Activated naive CD4-positive, alpha-beta T cell treated with Interleukin-2 at 50 U/mL for 16 hours (primary cell): Measurements from ENCODE around the gene SPRTN.
"Not testable (repeated sequence)": the region's sequence is repeated elsewhere in the genome, so short reads cannot be mapped to it uniquely, and the experiment has no call there.

ENCODE experiments used
- DNase-seq: peaks from one replicate; pipeline ENCODE4 v3.0.0-alpha.2; 2020

The SPRTN gene

DNA sequence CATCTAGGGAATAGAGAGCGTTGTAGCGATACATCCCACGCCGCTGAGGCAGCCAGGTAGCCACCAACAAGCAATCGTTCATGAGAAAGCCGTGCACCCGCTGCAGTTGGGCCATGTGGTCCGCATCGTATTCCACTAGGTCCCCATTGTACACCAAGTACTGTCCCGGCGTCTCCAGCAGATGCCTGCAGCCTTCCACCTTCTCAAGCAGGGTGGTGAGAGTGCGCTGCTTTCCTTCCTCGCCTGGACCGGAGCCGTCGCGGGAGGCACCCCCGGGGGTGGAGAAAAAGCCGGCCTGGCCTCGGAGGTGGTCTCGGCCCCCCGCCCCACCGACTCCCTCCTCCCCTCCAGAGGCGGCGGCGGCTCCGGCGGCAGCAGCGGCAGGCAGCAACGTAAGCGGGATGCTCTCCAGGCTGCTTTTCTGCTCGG is 1.0 kb upstream of the SPRTN start:
- no peak for DNase-seq

GRCh38 chr1:231337472-231338269 is 422 bp upstream of the SPRTN start, which contains the start of gene EXOC8:
TSS of gene EXOC8 (minus strand) at chr1:231337852. CDS start at chr1:231337745, 107 bp downstream.
- peak; percentile 97 for DNase-seq

GRCh38 chr1:231340328-231341013 is 2.4 kb downstream of the SPRTN start:
- no peak for DNase-seq

- no peak for DNase-seq
Measured at GRCh38 chr1:231347961-231348360, 9.9 kb downstream of the SPRTN start.

GRCh38 chr1:231348442-231348841 is 10.3 kb downstream of the SPRTN start:
- DNase-seq = no peak

DNA sequence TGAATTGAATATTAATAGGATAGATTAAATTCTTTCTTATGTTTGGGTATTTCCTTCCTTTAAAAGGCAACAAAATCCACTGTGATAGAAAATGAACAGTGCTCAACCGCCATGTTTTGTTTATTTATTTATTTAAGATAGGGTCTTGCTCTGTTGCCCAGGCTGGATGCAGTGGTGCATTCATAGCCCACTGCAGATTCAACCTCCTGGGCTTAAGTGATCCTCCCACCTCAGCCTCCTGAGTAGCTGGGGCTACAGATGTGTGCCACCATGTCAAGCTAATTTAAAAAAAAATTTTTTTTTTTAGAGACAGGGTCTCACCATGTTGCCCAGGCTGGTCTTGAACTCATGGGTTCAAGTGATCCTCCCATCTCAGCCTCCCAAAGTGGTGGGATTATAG is 10.8 kb downstream of the SPRTN start:
- not testable (repeated sequence) for DNase-seq

GRCh38 chr1:231351816-231352215 is 13.7 kb downstream of the SPRTN start:
- no peak for DNase-seq

DNA sequence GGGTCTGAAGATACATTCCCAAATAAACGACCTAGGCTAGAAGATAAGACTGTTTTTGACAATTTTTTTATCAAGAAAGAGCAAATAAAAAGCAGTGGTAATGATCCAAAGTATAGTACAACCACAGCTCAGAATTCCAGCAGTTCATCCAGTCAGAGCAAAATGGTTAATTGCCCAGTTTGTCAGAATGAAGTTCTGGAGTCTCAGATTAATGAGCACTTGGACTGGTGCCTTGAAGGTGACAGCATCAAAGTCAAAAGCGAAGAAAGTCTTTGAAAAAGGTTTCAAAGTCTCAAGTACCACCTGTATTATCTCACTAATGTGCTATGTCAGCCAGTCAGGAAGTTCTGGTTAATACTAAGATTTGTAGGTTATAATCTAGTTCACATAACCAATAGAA is 15.0 kb downstream of the SPRTN start:
- no peak for DNase-seq

GRCh38 chr1:231354330-231355020 is 16.4 kb downstream of the SPRTN start:
- DNase-seq = no peak

GRCh38 chr1:231355171-231355570 is 17.1 kb downstream of the SPRTN start:
- no peak for DNase-seq

GRCh38 chr1:231357187-231357772 is 19.2 kb downstream of the SPRTN start:
- DNase-seq = no peak

GRCh38 chr1:231357831-231358354 is 19.8 kb downstream of the SPRTN start:
- DNase-seq = peak; percentile 19

GRCh38 chr1:231359113-231359512 is 21.0 kb downstream of the SPRTN start:
- no peak for DNase-seq

GRCh38 chr1:231362325-231362724 is 24.2 kb downstream of the SPRTN start:
- no peak for DNase-seq

- DNase-seq = no peak
Measured at GRCh38 chr1:231363624-231364023, 25.5 kb downstream of the SPRTN start.

- no peak for DNase-seq
Measured at GRCh38 chr1:231364192-231364591, 26.1 kb downstream of the SPRTN start.

- DNase-seq = no peak
Measured at GRCh38 chr1:231369282-231369681, 31.2 kb downstream of the SPRTN start.

- DNase-seq = no peak
Measured at GRCh38 chr1:231372501-231372900, 34.4 kb downstream of the SPRTN start.

GRCh38 chr1:231374394-231374793 is 36.3 kb downstream of the SPRTN start:
- DNase-seq = no peak

- DNase-seq = no peak
Measured at GRCh38 chr1:231376101-231376500, 38.0 kb downstream of the SPRTN start.

- DNase-seq = peak; percentile 11
Measured at GRCh38 chr1:231376875-231377549, 38.9 kb downstream of the SPRTN start.

DNA sequence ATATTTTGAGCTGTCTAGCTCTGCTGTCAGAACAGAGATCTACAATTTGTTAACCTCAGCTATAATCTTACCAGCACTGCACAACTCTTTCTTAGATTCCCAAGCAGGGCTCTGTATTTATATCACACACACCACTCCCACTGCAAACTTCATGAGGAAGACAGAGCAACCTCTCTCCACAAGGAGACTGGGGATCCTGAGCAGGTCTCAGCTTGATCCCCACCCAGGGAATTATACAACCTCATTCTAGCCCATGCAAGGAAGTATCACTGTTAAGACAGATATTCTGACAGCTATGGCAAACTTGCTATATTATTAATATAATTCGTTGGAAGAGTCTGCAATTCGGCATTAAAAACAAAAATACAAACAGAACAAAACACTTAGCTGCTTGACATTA is 43.6 kb downstream of the SPRTN start:
- no peak for DNase-seq
